ENCODE results near the gene NR6A1. TPM values are rescaled to one million over a fixed set of nuclear protein-coding genes. Genes with fewer than 3 reads are reported as not detected.

NR6A1 gene
- total and polyA plus RNA-seq, 2 of the 13 experiments (the other 11 are each of a cell fraction or from before 2014, with no cell fraction given): 28.1 to 31.5 TPM

DNA sequence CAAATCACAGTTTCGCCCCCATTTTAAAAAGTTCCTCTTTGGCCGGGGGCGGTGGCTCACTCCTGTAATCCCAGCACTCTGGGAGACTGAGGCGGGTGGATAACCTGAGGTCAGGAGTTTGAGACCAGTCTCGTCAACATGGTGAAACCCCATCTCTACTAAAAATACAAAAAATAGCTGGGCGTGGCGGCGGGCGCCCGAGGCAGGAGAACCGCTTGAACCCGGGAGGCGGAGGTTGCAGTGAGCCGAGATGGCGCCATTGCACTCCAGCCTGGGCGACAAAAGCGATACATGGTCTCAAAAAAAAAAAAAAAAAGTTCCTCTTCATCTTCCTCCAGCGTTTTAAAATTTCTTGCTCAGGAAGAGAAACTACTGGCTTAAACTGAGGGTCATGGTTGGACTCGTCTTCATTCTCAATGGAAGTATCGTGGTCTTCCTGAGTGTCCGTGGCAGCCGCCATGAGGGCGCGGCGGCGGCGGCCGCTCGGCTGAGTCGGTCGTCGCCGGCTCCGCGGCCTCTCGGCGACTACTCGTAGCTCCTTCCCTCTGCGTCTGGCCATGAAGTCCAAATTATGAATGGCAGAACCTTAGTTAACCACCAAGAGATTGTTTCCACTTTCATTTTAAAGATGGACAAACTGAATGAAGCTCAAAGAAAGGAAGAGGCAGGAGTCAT lies 171.9 kb downstream of the NR6A1 start:
- no peak overlapping the region for H3K4me2 ChIP-seq (ENCODE audit: low read depth, low read length)
- no peaks in the 10 kb centered on the region for H3K27me3 ChIP-seq (ENCODE audit: control insufficient read depth in 1 of 2, insufficient read depth in 2 of 2, low read length in 2 of 2)
- ChIA-PET CTCF (ENCODE audit: low intra/inter-chr PET ratio, low total read pairs) (no interaction called here), POLR2A (no interaction called here)
- DNase-seq (ENCODE audit: low spot score): no peak
- H3K9ac ChIP-seq (ENCODE audit: insufficient read depth, low read depth, low read length): no peak overlapping the region
- in situ Hi-C loops (cut with HindIII; ENCODE audit: extremely low pct_ligation_motif_present, low pct_unique_long_range_greater_than_20kb): no loop called here
- intact Hi-C loops (cut with micrococcal nuclease; ENCODE audit: unreplicated experiment): loop anchor here (5.0 kb wide), 1 partner anchor 37 kb away; no protein-coding TSS in a partner anchor
- no peak for FAIRE-seq
- no peak overlapping the region for H3K27ac ChIP-seq (ENCODE audit: extremely low read length, insufficient read depth, low read length)
- no peak for ATAC-seq
- peaks cover 50% of the 10 kb centered on the region for H3K4me1 ChIP-seq (ENCODE audit: insufficient read depth, low read length)
- H3K36me3 ChIP-seq (replicated peaks in 1 of 2; ENCODE audit: control insufficient read depth in 1 of 2, insufficient read depth in 2 of 2, low read length in 2 of 2): peaks cover 0 to 5% of the 10 kb centered on the region in 2 experiments; a peak in 1 of 5 replicates
- H2AFZ ChIP-seq (ENCODE audit: low read length): no peak overlapping the region
- BruUV-seq (replicated peaks): no TSS peak
- WGBS (ENCODE audit: low lambda C conversion rate): 98% methylated on average over 39 of the region's 39 CpGs
- peaks cover 18% of the 10 kb centered on the region for H3K79me2 ChIP-seq (ENCODE audit: insufficient read depth, low read length)
- no peak overlapping the region for H3K4me3 ChIP-seq (replicated peaks in 1 of 3; ENCODE audit: insufficient read depth in 1 of 3, low read depth in 2 of 3, low read length in 3 of 3)
- H4K20me1 ChIP-seq (ENCODE audit: insufficient read depth, low read length): no peaks in the 10 kb centered on the region; the same call in 1 of the 2 replicates
- H3K9me3 ChIP-seq (ENCODE audit: low read length): no peaks in the 10 kb centered on the region
- TF ChIP-seq SMARCE1 (IDR thresholded peaks at IDR 0.05; ENCODE audit: borderline replicate concordance): no peak
- no peak for TF ChIP-seq ZNF142 (CRISPR knock-in tag; IDR thresholded peaks at IDR 0.05)
- TF ChIP-seq ZNF766 (CRISPR knock-in tag; IDR thresholded peaks at IDR 0.05; ENCODE audit: borderline replicate concordance): no peak
